Endothelial cell (in vitro differentiated cells): ENCODE measurements around the gene MED31. TPM values are rescaled to one million over a fixed set of nuclear protein-coding genes. Genes with fewer than 3 reads are reported as not detected.

ENCODE experiments used
- DNase-seq: peaks from one replicate; pipeline ENCODE4 v3.0.0; 2021; ENCODE audit warnings: low spot score
- H3K27ac Mint-ChIP-seq: one replicate; pipeline ENCODE4 v1.8.0; 2021; ENCODE audit warnings: mixed read lengths, inconsistent platforms; ENCODE audit not compliant: unreplicated experiment
- H3K27me3 Mint-ChIP-seq: one replicate; pipeline ENCODE4 v1.8.0; 2021; ENCODE audit warnings: mild to moderate bottlenecking, moderate library complexity, mixed read lengths, inconsistent platforms; ENCODE audit not compliant: unreplicated experiment
- H3K36me3 Mint-ChIP-seq: one replicate; pipeline ENCODE4 v1.8.0; 2021; ENCODE audit warnings: mild to moderate bottlenecking, low read depth, mixed read lengths, inconsistent platforms; ENCODE audit not compliant: unreplicated experiment
- H3K4me1 Mint-ChIP-seq: one replicate; pipeline ENCODE4 v1.8.0; 2021; ENCODE audit warnings: mild to moderate bottlenecking, mixed read lengths, inconsistent platforms; ENCODE audit not compliant: unreplicated experiment
- H3K4me3 Mint-ChIP-seq: one replicate; pipeline ENCODE4 v1.8.0; 2021; ENCODE audit warnings: mild to moderate bottlenecking, mixed read lengths, inconsistent platforms; ENCODE audit not compliant: unreplicated experiment
- H3K9me3 Mint-ChIP-seq: one replicate; pipeline ENCODE4 v1.8.0; 2021; ENCODE audit warnings: mixed read lengths, inconsistent platforms; ENCODE audit not compliant: unreplicated experiment
- total RNA-seq: library from RNA; stranded (reverse); fragmentation: NEBNext Ultra II Directional; extraction: Animal tissue kit (Norgen Biotek cat#: 25700); gene quantifications from one replicate; pipeline ENCODE4 v1.2.1, GENCODE V29; 2021; ENCODE audit not compliant: unreplicated experiment
- TF ChIP-seq, protein P1 (sequence below): fragments of 200-600 bp; sonication (generic); IDR thresholded peaks from one replicate; pipeline ENCODE4 v1.5.0; 2021; ENCODE audit warnings: antibody characterized with exemption; ENCODE audit not compliant: unreplicated experiment

MED31 gene
- total RNA-seq, 1 donor from 2014 or later, result 18.3 TPM

DNA sequence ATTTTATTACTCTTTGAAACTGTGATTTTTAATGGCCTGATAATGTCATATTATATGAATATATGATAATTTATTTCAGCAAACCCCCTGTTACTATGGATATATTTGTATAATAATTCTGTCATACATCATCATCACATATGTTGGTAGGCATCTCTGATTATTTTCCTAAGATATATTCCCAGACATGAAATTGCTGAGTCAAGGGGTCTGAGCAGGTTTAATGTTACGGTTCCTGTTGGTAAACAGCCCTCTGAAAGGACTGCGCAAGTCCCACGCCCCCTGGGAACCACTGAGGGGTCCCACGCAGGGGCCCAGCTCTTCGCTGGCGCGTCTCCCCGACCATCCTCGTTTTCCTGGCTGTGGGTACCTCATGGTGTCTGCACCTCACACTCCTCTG, 37.5 kb upstream of the MED31 start:
- no peaks in the 10 kb centered on the region for H3K36me3 Mint-ChIP-seq
- TF ChIP-seq, protein P1, sequence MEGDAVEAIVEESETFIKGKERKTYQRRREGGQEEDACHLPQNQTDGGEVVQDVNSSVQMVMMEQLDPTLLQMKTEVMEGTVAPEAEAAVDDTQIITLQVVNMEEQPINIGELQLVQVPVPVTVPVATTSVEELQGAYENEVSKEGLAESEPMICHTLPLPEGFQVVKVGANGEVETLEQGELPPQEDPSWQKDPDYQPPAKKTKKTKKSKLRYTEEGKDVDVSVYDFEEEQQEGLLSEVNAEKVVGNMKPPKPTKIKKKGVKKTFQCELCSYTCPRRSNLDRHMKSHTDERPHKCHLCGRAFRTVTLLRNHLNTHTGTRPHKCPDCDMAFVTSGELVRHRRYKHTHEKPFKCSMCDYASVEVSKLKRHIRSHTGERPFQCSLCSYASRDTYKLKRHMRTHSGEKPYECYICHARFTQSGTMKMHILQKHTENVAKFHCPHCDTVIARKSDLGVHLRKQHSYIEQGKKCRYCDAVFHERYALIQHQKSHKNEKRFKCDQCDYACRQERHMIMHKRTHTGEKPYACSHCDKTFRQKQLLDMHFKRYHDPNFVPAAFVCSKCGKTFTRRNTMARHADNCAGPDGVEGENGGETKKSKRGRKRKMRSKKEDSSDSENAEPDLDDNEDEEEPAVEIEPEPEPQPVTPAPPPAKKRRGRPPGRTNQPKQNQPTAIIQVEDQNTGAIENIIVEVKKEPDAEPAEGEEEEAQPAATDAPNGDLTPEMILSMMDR, result no peak
- DNase-seq, result no peak
- H3K27me3 Mint-ChIP-seq, result peaks cover 6% of the 10 kb centered on the region
- H3K9me3 Mint-ChIP-seq, result no peaks in the 10 kb centered on the region
- no peak overlapping the region for H3K4me3 Mint-ChIP-seq
- H3K4me1 Mint-ChIP-seq, result peaks cover 4% of the 10 kb centered on the region
- no peak overlapping the region for H3K27ac Mint-ChIP-seq

DNA sequence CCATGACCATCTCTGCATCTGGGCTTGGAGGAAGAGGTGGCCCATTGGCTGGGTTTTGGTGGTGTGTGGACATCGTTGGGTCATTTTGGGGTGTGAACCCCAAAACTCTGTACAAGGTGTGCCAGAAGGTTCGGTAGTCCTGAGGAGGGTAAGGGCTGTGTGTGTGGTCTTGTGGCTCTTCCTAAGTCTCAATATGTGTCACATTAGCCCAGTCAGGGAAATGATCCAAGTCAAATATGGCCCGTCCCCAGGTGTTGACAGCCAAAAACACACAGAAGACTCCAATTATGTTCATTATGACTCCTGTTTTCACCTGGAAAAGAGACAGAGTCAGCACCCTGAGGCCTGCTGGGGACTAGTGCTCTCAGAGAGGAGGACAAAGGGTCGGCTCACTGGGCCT, 34.6 kb upstream of the MED31 start:
- H3K27me3 Mint-ChIP-seq, result peaks cover 5% of the 10 kb centered on the region
- H3K4me1 Mint-ChIP-seq, result peaks cover 5% of the 10 kb centered on the region
- no peaks in the 10 kb centered on the region for H3K9me3 Mint-ChIP-seq
- no peaks in the 10 kb centered on the region for H3K36me3 Mint-ChIP-seq
- DNase-seq, result no peak
- H3K27ac Mint-ChIP-seq, result no peak overlapping the region
- TF ChIP-seq, protein P1, result no peak
- no peak overlapping the region for H3K4me3 Mint-ChIP-seq

DNA sequence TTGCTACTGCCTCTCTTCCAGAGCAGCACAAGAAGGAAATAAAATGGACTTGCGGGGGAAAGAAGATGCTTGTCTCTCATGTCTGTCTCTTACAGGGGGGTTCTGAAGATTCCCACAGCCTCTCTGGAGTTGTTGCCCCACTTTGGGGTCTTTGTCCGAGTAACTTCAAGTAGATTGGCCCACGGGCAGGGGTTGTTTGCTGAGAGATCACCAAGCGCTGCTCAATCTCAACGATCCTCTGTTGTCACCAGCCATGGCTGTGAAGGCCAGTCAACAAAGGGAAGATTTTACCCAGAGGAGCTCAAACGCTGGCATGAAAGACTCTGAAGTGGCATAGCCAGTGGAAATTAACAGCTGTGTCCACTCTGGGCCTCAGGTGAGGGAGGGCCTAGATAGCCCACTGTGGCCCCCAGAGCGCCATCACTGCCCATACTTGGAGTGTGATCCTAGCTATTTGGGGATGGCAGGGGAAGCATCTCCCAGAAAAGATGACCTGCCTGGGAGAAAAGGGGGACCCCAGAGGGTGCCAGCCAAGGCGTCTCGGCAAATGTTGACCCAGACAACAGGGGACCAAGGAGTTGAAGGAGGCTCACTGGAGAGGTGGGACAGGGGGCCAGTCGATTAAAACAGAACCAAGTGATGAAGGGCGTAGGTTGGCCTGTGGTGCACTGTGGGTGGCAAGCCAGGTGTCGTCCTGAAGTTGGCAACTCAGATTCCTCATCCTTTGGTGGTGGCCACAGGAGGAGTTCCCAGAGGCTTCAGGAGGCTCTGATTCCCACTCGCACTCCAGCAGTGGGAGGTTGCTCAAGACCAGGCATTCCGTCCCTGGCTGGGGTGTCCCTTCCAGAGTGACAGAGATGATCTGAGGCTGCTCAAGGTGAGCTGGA, 33.7 kb upstream of the MED31 start:
- DNase-seq, result no peak
- Mint-ChIP-seq H3K36me3 (no peaks in the 10 kb centered on the region), H3K4me3 (no peak overlapping the region), H3K4me1 (peaks cover 5% of the 10 kb centered on the region), H3K27ac (no peak overlapping the region), H3K9me3 (no peaks in the 10 kb centered on the region), H3K27me3 (peaks cover 3% of the 10 kb centered on the region)
- TF ChIP-seq, protein P1, result no peak

DNA sequence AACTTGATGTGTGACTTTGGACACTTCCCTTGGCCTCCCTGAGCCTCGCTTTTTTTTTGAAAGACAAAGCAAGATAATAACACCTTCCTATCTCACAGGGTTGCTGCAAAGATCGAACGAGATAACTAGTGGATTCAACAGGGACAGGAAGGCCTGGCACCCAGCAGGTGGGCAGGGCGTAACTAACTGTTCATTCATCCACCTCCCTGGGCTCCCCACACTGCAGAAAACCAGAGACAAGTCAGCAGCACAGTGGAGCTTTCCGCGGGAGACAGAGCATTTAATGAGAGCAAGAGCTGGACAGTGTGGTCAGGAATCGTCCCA, 33.0 kb upstream of the MED31 start:
- H3K36me3 Mint-ChIP-seq, result no peaks in the 10 kb centered on the region
- DNase-seq, result no peak
- TF ChIP-seq, protein P1, result no peak
- peaks cover 5% of the 10 kb centered on the region for H3K4me1 Mint-ChIP-seq
- H3K9me3 Mint-ChIP-seq, result no peaks in the 10 kb centered on the region
- H3K27me3 Mint-ChIP-seq, result peaks cover 1% of the 10 kb centered on the region
- no peak overlapping the region for H3K27ac Mint-ChIP-seq
- H3K4me3 Mint-ChIP-seq, result no peak overlapping the region

DNA sequence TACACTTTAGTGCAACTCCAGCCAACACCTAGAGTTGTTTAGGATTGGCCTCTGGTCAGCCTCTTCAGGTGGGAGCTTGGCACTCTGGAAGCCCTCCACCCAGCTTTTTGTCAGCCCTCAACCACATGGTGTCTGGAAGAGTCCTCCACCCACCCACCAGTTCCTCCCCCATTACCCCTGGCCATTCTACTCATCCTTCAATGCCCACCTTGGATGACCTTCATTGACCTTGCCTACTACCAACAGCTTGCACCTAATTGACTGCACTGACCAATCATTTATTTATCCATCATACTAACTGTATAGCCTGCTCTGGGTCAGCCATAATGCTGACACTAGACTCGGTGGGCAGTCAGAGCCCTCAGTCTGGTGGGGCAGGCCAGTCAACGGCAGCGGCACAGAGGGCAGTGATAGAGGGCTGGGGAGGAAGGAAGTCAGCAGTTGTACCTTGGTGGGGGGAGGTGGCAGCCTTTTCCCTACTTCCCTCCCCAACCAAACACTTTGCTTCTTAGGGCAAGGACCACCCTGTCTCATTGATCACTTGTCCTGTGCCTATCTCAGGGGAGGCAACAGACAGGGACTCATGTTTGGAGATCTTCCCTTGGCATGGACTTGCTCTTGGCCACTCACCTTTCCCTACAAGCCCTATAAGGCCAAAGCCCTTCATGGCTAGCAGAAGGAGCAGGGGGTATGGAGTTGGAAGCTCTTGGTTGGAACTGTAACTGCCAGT, 32.5 kb upstream of the MED31 start:
- Mint-ChIP-seq H3K4me3 (no peak overlapping the region), H3K27me3 (peaks cover 1% of the 10 kb centered on the region), H3K36me3 (no peaks in the 10 kb centered on the region), H3K9me3 (no peaks in the 10 kb centered on the region), H3K4me1 (peaks cover 7% of the 10 kb centered on the region), H3K27ac (no peak overlapping the region)
- TF ChIP-seq, protein P1, result no peak
- no peak for DNase-seq
